Neural progenitor cell (in vitro differentiated cells): ENCODE data around the gene EDEM1. TPM values are rescaled to one million over a fixed set of nuclear protein-coding genes. Genes with fewer than 3 reads are reported as not detected.

Source experiments
- DNase-seq: peaks from one replicate; pipeline ENCODE4 v3.0.0-alpha.2; 2016; ENCODE audit warnings: low spot score
- H2AFZ ChIP-seq: fragments of 200-600 bp; sonication (generic); replicated peaks from 2 replicates; pipeline ENCODE4 v1.6.1; 2016; ENCODE audit warnings: antibody characterized with exemption
- H3F3A ChIP-seq: fragments of 200-600 bp; sonication (generic); 2 replicates; pipeline ENCODE4 v1.6.1; 2016; ENCODE audit warnings: antibody characterized with exemption, low read depth
- H3K27ac ChIP-seq: fragments of 200-600 bp; sonication (generic); 2 replicates; pipeline ENCODE4 v1.5.1; 2016; ENCODE audit warnings: mild to moderate bottlenecking
- H3K27me3 ChIP-seq: fragments of 200-600 bp; sonication (generic); 2 replicates; pipeline ENCODE4 v1.6.1; 2016; ENCODE audit warnings: mild to moderate bottlenecking, moderate library complexity
- H3K36me3 ChIP-seq: fragments of 200-600 bp; sonication (generic); 2 replicates; pipeline ENCODE4 v1.5.1; 2016
- H3K4me1 ChIP-seq: fragments of 200-600 bp; sonication (generic); 2 replicates; pipeline ENCODE4 v1.6.1; 2016; ENCODE audit warnings: mixed run types
- H3K4me2 ChIP-seq: fragments of 200-600 bp; sonication (generic); 2 replicates; pipeline ENCODE4 v1.6.1; 2016
- H3K4me3 ChIP-seq: fragments of 200-600 bp; sonication (generic); 2 replicates; pipeline ENCODE4 v1.5.1; 2016
- H3K79me2 ChIP-seq: fragments of 200-600 bp; sonication (generic); 2 replicates; pipeline ENCODE4 v1.6.1; 2016; ENCODE audit warnings: low read depth
- H3K9ac ChIP-seq: fragments of 200-600 bp; sonication (generic); 2 replicates; pipeline ENCODE4 v1.6.1; 2016
- H3K9me3 ChIP-seq: fragments of 200-600 bp; sonication (generic); 2 replicates; pipeline ENCODE4 v1.5.1; 2016; ENCODE audit warnings: low read depth
- H4K20me1 ChIP-seq: fragments of 200-600 bp; sonication (generic); 2 replicates; pipeline ENCODE4 v1.6.1; 2016; ENCODE audit warnings: low read depth
- H3K27ac Mint-ChIP-seq: 3 replicates; pipeline ENCODE4 v1.8.0; 2021; ENCODE audit warnings: mixed read lengths
- H3K27me3 Mint-ChIP-seq: 2 replicates; pipeline ENCODE4 v1.8.0; 2022; ENCODE audit warnings: low read depth, mild to moderate bottlenecking, inconsistent platforms, moderate library complexity, mixed read lengths; ENCODE audit not compliant: insufficient read depth
- H3K36me3 Mint-ChIP-seq: 3 replicates; pipeline ENCODE4 v1.8.0; 2021; ENCODE audit warnings: mixed read lengths
- H3K4me1 Mint-ChIP-seq: 3 replicates; pipeline ENCODE4 v1.8.0; 2021; ENCODE audit warnings: mixed read lengths
- H3K4me3 Mint-ChIP-seq: 3 replicates; pipeline ENCODE4 v1.8.0; 2021; ENCODE audit warnings: mild to moderate bottlenecking, moderate library complexity, mixed read lengths
- H3K9me3 Mint-ChIP-seq: 3 replicates; pipeline ENCODE4 v1.8.0; 2020; ENCODE audit warnings: mixed read lengths
- CTCF ChIP-seq: fragments of 200-600 bp; sonication (generic); IDR thresholded peaks from 2 replicates; pipeline ENCODE4 v1.5.1; 2017; ENCODE audit warnings: antibody characterized with exemption, mild to moderate bottlenecking
- EZH2 ChIP-seq: fragments of 200-600 bp; sonication (generic); IDR thresholded peaks from 2 replicates; pipeline ENCODE4 v1.6.1; 2017; ENCODE audit warnings: antibody characterized with exemption, mild to moderate bottlenecking, moderate library complexity
- EZH2phosphoT487 ChIP-seq: fragments of 200-600 bp; sonication (generic); IDR thresholded peaks from 2 replicates; pipeline ENCODE4 v1.6.1; 2017; ENCODE audit warnings: antibody characterized with exemption
- total RNA-seq: library from RNA; depleted of rRNA; stranded (reverse); fragments of >200 nt; gene quantifications from 2 replicates; pipeline ENCODE4 v1.2.3, GENCODE V29; 2015; ENCODE audit warnings: low replicate concordance

Gene EDEM1
- total RNA-seq, 1 donor from 2014 or later: 11.8 TPM

GRCh38 chr3:5217824-5218595 is 30.5 kb downstream of the EDEM1 start:
- Histone ChIP-seq H3F3A (peaks cover 21% of the 10 kb centered on the region), H3K27ac (peak overlapping the region; percentile 82), H3K79me2 (no peaks in the 10 kb centered on the region), H3K4me1 (peaks cover 31% of the 10 kb centered on the region), H3K9me3 (no peaks in the 10 kb centered on the region), H3K36me3 (no peaks in the 10 kb centered on the region), H3K27me3 (no peaks in the 10 kb centered on the region), H2AFZ (no peak overlapping the region), H3K4me3 (no peak overlapping the region), H3K9ac (no peak overlapping the region), H3K4me2 (peak overlapping the region; percentile 58), H4K20me1 (no peaks in the 10 kb centered on the region)
- TF ChIP-seq EZH2 (no peak), EZH2phosphoT487 (no peak), CTCF (no peak)
- DNase-seq: no peak
- Mint-ChIP-seq H3K9me3 (no peaks in the 10 kb centered on the region), H3K36me3 (peaks cover 20% of the 10 kb centered on the region), H3K4me1 (peaks cover 13% of the 10 kb centered on the region), H3K27ac (no peak overlapping the region), H3K27me3 (peaks cover 2% of the 10 kb centered on the region), H3K4me3 (no peak overlapping the region)

GRCh38 chr3:5218815-5219214 is 31.3 kb downstream of the EDEM1 start:
- peak overlapping the region; percentile 82 for H3K27ac ChIP-seq
- H3K4me1 Mint-ChIP-seq: peaks cover 8% of the 10 kb centered on the region
- H2AFZ ChIP-seq: no peak overlapping the region
- H3K9me3 Mint-ChIP-seq: no peaks in the 10 kb centered on the region
- peaks cover 12% of the 10 kb centered on the region for H3K36me3 Mint-ChIP-seq
- no peak for TF ChIP-seq CTCF
- no peak for TF ChIP-seq EZH2phosphoT487
- TF ChIP-seq EZH2: no peak
- H4K20me1 ChIP-seq: no peaks in the 10 kb centered on the region
- H3K9me3 ChIP-seq: no peaks in the 10 kb centered on the region
- peaks cover 21% of the 10 kb centered on the region for H3F3A ChIP-seq
- DNase-seq: no peak
- peaks cover 33% of the 10 kb centered on the region for H3K4me1 ChIP-seq
- no peak overlapping the region for H3K9ac ChIP-seq
- no peaks in the 10 kb centered on the region for H3K27me3 Mint-ChIP-seq
- H3K79me2 ChIP-seq: no peaks in the 10 kb centered on the region
- no peak overlapping the region for H3K4me3 Mint-ChIP-seq
- no peaks in the 10 kb centered on the region for H3K27me3 ChIP-seq
- no peaks in the 10 kb centered on the region for H3K36me3 ChIP-seq
- H3K4me3 ChIP-seq: no peak overlapping the region
- H3K27ac Mint-ChIP-seq: no peak overlapping the region
- H3K4me2 ChIP-seq: peak overlapping the region; percentile 58

GRCh38 chr3:5219216-5219615 is 31.7 kb downstream of the EDEM1 start:
- H3K4me1 Mint-ChIP-seq: peaks cover 8% of the 10 kb centered on the region
- Histone ChIP-seq H3K4me3 (no peak overlapping the region), H3K9ac (no peak overlapping the region), H3K27me3 (no peaks in the 10 kb centered on the region), H3K36me3 (no peaks in the 10 kb centered on the region), H3F3A (peaks cover 21% of the 10 kb centered on the region), H3K27ac (peak overlapping the region; percentile 82), H2AFZ (no peak overlapping the region), H4K20me1 (no peaks in the 10 kb centered on the region), H3K4me2 (peak overlapping the region; percentile 58), H3K79me2 (no peaks in the 10 kb centered on the region), H3K9me3 (no peaks in the 10 kb centered on the region), H3K4me1 (peaks cover 33% of the 10 kb centered on the region)
- DNase-seq: peak; percentile 33
- H3K9me3 Mint-ChIP-seq: no peaks in the 10 kb centered on the region
- H3K4me3 Mint-ChIP-seq: no peak overlapping the region
- no peaks in the 10 kb centered on the region for H3K27me3 Mint-ChIP-seq
- H3K27ac Mint-ChIP-seq: no peak overlapping the region
- peaks cover 8% of the 10 kb centered on the region for H3K36me3 Mint-ChIP-seq
- no peak for TF ChIP-seq EZH2
- TF ChIP-seq CTCF: no peak
- no peak for TF ChIP-seq EZH2phosphoT487
